AG08396 (cell line): ENCODE measurements around the gene GSPT2.
A peak's percentile ranks its signal among the peaks of the same experiment; 100 is the strongest.
"Not testable (repeated sequence)": the region's sequence is repeated elsewhere in the genome, so short reads cannot be mapped to it uniquely, and the experiment has no call there.

Experiments used
- DNase-seq: peaks from one replicate; pipeline ENCODE4 v3.0.0; 2012; ENCODE audit warnings: low spot score, mixed read lengths

The GSPT2 gene

DNA sequence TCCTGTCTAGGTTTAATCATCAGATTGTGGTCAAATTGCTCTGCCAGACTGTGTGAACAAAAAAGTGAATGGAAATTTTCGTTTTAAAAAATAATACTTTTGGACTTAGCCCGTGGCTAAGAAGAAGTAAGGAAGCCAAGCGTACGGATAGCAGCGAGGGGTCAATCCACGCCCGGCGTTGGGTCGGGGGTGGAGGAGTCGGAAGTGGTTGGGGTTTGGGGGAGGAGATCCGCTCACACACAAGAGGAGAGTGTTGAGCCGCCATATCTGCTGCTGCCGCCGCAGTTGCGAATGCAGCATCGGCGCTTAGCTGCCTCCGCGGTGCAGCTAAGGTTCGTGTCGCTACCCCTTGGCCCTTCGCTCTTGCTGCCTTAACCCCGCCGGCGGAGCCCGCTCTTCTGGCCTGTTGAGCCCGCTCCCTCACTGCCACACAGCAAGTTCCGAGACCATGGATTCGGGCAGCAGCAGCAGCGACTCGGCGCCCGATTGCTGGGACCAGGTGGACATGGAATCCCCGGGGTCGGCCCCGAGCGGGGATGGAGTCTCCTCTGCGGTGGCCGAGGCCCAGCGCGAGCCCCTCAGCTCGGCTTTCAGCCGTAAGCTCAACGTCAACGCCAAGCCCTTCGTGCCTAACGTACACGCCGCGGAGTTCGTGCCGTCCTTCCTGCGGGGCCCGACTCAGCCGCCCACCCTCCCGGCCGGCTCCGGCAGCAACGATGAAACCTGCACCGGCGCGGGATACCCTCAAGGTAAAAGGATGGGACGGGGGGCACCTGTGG is at the start of gene GSPT2:
TSS of gene GSPT2 (plus strand) at position 264 of the 779 bp plus-strand sequence. CDS start at position 449, 185 bp downstream.
- DNase-seq, result peak; percentile 69

DNA sequence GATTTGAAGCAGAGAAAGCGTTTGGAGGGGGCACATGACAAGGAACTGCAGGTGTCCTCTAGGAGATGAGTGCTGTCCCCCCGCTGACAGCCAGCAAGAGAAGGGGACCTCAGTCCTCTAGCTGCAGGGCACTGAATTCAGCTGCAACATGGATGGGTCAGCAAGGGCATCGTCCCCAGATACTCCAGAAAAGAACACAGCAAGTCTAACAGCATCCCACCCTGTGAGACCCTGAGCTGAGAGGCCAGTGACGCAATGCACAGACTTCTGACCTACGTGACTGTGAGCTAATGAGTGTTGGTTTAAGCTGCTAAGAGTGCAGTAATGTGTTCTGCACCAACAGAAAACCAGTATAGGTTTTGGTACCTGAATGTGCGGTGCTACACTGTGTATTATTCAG is 49.0 kb upstream of the GSPT2 start:
- DNase-seq, result no peak

DNA sequence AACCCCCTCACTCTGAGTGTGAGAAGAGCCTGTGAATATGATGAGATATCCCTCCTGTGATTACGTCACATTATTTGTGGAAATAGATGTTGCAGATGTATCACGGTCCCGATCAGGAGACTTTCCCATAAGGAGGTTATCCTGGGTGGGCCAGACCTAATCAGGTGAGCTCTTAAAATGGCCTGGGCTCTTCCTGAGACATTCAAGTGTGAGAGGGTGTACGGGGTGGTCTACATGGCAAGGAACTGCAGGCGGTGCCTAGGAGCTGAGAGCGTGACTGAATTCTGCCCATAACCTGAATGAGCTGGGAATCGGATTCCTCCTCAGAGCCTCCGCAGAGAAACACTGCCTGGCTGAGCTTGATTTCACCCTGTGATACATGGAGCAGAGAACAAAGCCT is 45.8 kb upstream of the GSPT2 start:
- no peak for DNase-seq

DNA sequence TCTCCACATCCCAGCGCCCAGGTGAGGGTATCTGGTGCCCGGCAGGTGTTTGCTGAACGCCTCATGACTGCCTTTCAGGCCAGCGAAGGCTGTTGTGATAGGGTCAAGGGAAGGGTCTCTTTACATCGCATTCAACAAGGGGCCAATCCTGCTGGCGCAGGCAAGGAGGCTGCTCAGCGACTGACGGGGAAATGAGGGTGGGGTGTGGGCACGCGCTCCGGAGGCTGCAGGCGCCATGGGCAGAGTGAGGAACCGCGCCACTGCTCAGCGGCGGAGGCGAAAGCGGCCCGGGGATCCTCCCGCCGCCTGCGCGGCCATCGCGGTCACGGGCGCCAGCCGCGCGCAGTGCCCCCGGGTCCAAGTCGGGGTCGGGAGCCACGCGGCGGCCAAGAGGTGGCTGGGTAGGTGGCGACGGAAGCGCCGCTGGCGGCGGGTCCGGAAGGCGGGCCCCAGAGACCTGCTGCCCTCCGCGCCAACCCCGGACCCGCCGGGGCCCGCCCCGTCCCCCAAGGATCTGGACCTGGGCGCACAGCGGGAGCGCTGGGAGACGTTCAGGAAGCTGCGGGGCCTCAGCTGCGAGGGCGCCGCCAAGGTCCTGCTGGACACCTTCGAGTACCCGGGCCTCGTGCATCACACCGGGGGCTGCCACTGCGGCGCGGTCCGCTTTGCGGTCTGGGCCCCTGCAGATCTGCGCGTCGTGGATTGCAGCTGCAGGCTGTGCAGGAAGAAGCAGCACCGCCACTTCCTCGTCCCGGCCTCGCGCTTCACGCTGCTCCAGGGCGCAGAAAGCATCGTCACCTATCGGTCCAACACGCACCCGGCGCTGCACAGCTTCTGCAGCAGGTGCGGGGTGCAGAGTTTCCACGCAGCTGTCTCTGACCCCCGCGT is 32.7 kb upstream of the GSPT2 start, which contains the start of gene CENPVL1:
TSS of gene CENPVL1 (plus strand) at position 236 of the 888 bp plus-strand sequence. CDS start at position 236, 0 bp downstream.
- not testable (repeated sequence) for DNase-seq

DNA sequence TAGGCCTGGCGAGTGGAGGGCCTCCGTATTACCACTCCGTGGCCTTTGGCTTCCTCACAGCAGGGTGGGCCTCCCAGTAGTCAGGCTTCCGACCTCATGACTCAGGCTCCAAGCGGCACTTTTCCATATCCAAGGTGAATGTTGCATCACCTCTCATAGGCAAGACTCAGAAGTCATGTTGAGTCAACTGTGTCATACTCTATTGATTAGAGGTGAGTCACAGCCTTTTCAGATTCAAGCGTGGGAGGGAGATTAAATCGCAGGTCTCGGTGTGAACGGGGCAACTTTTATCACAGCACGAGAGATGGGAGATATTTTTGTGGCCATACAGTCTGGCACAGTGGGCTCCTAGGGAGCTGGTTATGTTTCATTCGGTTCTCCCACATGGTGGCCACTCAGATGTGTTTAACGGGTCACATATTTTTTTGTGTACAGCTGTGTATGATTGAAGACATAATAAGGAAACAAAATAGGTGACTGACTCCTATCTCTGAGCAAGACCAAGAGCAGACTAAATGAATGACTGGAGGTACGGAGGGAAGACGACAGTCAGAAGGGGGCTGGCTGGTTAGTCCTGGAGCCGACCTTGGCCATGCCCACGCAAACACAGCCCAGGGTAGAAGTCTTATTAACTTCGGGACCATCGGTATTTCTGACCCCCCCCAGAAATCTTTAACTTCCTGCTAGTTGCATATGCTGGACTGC is 30.1 kb upstream of the GSPT2 start:
- DNase-seq, result not testable (repeated sequence)

DNA sequence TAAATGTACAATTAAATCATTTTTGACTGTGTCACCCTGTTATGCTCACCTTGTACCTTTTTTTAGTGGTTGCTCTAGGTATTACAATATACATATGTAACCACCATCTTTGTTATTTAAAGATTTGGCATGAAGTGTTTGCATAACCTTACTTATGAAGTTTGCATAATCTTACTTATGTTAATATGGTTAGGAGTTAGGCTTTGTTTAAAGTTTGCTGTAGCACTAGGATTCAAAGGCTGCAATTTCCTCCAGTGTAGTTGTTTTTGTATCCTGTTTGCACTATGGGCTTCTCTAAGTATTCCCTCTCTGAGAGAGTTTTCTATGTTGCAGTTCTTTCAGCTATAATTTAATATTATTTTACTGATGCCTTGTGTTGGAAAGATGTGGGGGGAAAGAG is 15.0 kb upstream of the GSPT2 start:
- no peak for DNase-seq

DNA sequence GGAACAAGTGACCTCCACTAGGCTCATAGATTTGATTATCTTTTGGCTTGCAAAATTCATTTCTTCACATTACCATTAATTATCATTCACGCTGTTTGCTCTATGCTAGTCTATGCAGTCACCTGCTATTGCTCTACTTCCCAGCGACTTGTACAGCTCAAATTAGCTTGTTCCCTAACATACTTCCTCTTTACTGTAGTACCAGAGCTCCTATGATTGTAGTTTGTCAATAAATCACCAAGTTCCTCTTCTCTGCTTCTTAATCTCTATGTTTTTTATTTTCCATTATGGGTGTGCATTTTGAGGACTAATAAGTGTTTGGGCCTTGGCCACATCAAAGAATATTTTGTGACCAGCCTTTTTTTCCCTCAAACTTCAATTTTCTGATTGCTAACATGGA is 6.2 kb upstream of the GSPT2 start:
- DNase-seq, result no peak

DNA sequence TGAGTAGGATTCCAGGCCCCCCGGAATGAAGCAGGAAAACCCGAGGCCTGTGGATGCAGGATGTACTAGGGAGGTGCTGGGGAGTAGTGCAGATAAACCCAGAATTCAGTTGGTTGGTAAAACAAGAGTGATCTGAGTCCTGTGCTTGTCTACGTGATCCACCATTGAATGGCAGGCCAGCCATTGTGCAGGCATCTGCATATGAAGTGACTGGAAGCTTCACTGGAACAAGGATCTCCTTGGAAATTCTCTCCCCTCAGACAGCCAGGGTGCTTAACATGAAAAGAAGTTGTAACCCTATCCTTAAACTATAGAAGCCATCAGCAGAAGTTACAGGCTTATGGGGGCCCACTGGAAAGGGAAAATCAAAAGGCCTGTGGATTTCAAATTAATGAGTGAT is 656 bp upstream of the GSPT2 start:
- DNase-seq, result no peak

DNA sequence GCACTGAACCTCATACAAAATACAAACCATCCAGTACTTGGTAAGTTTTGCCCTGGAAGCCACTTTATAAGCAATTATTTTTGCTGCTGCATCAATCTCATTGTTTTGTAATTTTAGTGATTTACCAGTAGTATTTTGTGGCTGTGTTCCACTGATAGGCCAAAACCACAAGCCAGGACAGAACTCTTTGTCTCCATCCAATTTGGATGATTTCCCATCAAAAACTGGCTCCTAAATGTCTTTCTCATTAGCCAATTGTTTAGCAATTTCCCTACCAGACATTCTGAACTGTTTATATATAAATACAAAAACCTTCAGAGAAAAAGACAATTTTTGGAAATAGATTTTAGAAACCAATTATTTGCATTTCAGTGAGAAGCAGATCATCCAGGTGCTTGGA is 4.4 kb downstream of the GSPT2 start:
- no peak for DNase-seq

DNA sequence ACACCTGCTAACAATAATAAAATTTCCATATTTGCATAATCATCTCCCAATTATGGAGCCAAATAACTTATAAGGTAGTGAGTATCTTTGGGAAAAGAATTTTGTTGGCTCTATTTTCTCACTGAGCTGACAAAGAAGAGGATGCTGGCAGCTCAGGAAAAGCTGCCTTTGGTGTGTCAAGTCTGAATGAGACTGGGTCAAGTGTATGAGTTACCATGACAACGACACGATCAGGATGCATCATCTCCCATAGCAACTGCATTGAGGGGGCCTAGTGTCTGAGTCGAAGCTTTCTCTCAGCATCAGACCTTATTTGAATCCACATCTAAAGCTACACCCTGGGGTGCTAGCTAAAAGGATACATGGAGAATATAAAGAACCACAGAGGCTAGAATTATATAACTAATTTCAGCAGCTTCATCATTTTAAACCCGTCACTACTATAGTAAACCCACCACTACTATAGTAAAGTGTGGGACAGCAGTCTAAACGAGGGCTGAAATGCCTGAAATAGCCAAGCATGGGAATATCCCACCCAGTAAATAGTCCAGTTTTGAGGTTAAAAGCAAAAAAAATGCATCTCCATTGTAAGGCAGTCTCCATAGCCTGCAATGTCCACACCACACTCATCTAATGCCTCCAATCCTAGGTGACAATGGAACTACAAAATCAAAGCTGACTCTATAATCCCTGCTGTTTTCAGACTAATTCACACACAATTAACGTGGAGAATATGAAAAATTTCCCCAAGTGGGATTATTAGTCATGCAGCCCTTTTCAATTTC is 16.0 kb downstream of the GSPT2 start:
- DNase-seq, result no peak

DNA sequence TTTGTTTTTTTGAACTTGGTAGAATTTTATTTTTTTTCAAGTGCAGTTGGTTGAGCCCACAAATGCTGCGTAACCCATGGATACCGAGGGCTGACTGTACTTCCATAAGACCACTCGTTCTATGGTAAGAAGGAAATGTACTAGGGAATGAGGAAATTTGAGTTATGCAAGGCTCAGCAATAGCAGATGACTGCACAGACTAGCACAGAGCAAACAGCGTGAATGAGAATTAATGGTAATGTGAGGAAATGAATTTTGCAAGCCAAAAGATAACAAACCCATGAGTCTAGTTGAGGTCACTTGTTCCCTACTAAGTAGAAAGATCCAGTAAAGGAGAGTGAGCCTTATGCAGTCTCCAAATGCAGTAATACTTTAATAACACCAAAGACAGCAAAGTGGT is 17.4 kb downstream of the GSPT2 start:
- no peak for DNase-seq

DNA sequence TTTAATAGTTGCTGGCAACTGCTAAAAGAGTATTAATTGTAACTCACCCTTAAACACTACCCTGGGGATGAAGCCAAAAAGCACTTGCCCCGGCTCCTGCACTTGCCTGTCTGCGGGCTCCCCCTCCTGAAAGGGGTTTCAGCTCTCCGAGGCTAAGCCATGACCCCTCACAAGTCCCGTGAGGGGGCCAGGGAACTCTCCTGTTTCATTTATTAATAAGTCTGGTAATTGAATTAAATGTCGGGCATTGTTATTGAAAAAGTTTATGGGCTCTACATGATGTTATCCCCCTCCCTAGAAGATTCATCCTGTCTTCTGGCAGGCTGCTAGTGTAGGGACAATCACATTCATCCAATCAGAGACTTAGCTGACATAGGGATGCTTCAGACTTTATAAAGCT is 23.3 kb downstream of the GSPT2 start:
- no peak for DNase-seq

DNA sequence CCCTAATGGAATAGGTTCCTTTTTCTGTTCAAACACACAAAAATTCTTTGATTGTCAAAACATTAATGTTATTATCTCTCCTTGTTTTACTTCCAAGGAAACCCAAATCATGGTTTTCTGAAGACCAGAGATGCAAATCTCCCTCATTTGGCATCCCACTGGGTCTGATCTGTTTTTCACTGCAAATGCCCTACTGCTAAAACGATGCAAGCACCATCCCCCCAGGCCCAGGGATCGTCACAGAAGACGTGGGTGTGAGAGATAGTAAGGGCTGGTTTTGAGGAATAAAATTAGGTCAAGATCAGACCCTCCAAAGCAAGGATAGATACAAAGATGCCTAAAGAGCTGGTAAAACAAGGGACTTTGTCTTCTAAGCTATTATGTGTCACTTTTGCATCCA is 33.6 kb downstream of the GSPT2 start:
- DNase-seq, result no peak

DNA sequence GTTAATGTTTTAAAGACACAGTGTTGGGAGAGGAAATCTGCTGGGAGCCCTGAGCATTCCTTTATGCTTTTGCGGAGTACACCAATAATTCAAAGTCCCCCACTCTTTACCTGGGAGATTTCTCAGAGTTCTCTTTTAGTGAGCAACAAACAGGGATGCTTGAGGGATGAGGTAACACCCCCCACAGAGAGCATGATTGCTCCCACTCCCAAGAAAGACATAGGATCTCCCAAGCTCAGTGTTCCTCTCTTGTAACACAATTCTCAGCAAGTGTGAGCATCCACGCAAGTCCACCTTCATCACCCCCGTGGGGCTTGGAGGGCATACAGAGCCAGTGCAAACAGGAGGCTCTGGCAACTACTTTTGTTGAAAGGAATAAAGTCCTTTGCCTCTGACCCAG is 36.1 kb downstream of the GSPT2 start:
- no peak for DNase-seq

DNA sequence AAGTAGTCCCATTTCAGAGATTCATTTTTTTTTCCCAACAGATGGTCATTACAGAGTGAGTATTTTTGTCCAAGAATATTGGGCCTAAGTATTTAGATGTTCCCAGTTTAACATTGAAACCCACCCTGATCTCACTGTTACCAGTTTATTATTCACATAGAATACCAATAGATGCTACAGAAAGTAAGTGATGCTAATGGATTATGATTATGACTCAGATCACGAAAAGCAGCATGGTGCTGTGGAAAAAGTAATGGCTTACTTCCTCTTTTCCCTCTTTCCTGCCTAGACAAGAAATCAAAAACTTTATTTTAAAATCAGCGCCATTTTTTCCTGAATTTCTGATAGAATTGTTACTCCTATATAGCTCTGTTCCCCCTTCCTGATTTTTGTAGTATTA is 51.9 kb downstream of the GSPT2 start:
- DNase-seq, result no peak
